ENCODE measurements around the gene REXO4. TPM values are rescaled to one million over a fixed set of nuclear protein-coding genes. Genes with fewer than 3 reads are reported as not detected.

The REXO4 gene
- polyA plus RNA-seq, 1 experiment = 24.0 TPM

DNA sequence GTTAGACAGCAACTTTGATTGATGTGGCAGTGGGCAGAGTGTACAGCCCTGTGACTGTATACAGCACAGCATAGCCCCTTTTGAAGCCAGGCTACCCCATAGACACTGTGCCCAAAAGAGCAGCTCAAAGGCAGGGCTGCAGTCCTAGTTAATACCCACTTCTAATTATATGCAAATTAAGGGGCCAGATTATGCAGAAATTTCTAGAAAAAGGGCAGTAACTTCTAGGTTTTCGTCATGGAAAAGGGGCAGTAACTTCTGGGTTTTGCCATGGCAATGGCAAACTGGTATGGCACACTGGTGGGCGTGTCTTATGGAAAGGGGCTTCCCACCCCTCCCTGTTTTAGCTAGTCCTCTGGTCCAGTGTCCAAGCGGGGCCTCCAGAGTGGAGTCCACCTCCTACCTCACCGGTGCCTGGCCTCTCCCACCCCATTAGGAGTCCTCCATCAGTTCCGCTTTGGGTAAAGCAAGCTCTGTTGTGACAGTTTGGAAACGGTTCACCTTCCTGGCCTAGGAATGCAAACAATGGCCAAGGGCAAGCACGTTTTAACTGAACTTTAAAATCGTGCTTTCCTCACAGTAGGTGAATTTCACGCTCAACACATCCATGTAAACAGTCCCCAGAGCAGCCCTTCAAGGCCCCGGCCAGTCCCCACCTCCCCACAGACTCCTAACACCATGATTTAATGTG is 10.0 kb upstream of the REXO4 start:
- TF ChIP-seq, protein P1, sequence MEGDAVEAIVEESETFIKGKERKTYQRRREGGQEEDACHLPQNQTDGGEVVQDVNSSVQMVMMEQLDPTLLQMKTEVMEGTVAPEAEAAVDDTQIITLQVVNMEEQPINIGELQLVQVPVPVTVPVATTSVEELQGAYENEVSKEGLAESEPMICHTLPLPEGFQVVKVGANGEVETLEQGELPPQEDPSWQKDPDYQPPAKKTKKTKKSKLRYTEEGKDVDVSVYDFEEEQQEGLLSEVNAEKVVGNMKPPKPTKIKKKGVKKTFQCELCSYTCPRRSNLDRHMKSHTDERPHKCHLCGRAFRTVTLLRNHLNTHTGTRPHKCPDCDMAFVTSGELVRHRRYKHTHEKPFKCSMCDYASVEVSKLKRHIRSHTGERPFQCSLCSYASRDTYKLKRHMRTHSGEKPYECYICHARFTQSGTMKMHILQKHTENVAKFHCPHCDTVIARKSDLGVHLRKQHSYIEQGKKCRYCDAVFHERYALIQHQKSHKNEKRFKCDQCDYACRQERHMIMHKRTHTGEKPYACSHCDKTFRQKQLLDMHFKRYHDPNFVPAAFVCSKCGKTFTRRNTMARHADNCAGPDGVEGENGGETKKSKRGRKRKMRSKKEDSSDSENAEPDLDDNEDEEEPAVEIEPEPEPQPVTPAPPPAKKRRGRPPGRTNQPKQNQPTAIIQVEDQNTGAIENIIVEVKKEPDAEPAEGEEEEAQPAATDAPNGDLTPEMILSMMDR (IDR thresholded peaks at IDR 0.05; ENCODE audit: insufficient read depth, low read depth, low read length) = no peak
- CTCF ChIA-PET = interaction anchor here (1.1 kb wide), 1 partner anchor 11 kb away, joined by 3 read pairs; no protein-coding TSS in a partner anchor
- Histone ChIP-seq H3K4me3 (ENCODE audit: low read depth, low read length) (no peak overlapping the region), H3K36me3 (ENCODE audit: control insufficient read depth, insufficient read depth, low read length) (no peaks in the 10 kb centered on the region), H3K27me3 (ENCODE audit: control insufficient read depth, insufficient read depth, low read length) (peaks cover 9% of the 10 kb centered on the region)
- POLR2A ChIA-PET = interaction anchor here (0.5 kb wide), 1 partner anchor 32 kb away, joined by 11 read pairs; the partner anchor contains the start of gene CACFD1
- DNase-seq (ENCODE audit: low read depth) = no peak

DNA sequence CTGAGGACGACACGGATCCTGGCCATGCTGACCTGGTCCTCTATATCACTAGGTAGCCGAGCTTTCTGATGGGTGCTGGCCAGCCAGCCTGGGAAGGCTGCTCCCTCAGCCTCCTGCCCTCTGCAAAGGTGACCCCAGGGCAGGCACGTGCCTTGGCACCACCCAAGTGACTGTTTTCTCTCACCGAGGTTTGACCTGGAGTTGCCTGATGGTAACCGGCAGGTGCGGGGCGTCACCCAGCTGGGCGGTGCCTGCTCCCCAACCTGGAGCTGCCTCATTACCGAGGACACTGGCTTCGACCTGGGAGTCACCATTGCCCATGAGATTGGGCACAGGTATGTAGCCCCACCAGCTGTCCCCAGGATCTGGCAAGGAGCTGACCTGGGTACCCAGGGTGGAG is 8.2 kb upstream of the REXO4 start:
- CTCF ChIA-PET = no interaction called here
- peaks cover 9% of the 10 kb centered on the region for H3K27me3 ChIP-seq (ENCODE audit: control insufficient read depth, insufficient read depth, low read length)
- H3K36me3 ChIP-seq (ENCODE audit: control insufficient read depth, insufficient read depth, low read length) = no peaks in the 10 kb centered on the region
- POLR2A ChIA-PET = no interaction called here
- no peak for DNase-seq (ENCODE audit: low read depth)
- H3K4me3 ChIP-seq (ENCODE audit: low read depth, low read length) = no peak overlapping the region
- TF ChIP-seq, protein P1 (IDR thresholded peaks at IDR 0.05; ENCODE audit: insufficient read depth, low read depth, low read length) = no peak

DNA sequence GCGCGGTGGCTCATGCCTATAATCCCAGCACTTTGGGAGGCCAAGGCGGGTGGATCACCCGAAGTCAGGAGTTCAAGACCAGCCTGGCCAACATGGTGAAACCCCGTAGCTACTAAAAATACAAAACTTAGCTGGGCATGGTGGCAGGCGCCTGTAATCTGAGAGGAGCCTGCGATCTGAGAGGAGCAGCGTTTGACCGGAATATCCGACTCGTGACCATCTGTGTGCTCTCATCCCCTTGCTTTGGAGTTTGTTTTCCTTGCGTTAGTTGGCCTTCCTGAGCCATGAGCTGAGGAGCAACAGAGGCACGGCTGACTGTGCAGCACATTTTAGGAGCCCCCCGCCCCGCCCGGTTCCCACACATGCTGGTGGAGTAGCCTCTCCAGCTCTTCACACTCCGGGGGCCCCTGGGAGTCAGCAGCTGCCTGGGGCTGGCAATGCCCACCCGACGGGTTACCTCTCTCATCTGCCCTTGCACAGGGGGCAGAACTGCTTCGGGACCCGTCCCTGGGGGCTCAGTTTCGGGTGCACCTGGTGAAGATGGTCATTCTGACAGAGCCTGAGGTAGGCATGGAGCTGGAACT is 7.3 kb upstream of the REXO4 start:
- POLR2A ChIA-PET = no interaction called here
- Histone ChIP-seq H3K4me3 (ENCODE audit: low read depth, low read length) (no peak overlapping the region), H3K27me3 (ENCODE audit: control insufficient read depth, insufficient read depth, low read length) (peaks cover 9% of the 10 kb centered on the region), H3K36me3 (ENCODE audit: control insufficient read depth, insufficient read depth, low read length) (no peaks in the 10 kb centered on the region)
- CTCF ChIA-PET = interaction anchor here (1.1 kb wide), 1 partner anchor 19 kb away, joined by 3 read pairs; no protein-coding TSS in a partner anchor
- TF ChIP-seq, protein P1 (IDR thresholded peaks at IDR 0.05; ENCODE audit: insufficient read depth, low read depth, low read length) = no peak
- no peak for DNase-seq (ENCODE audit: low read depth)

DNA sequence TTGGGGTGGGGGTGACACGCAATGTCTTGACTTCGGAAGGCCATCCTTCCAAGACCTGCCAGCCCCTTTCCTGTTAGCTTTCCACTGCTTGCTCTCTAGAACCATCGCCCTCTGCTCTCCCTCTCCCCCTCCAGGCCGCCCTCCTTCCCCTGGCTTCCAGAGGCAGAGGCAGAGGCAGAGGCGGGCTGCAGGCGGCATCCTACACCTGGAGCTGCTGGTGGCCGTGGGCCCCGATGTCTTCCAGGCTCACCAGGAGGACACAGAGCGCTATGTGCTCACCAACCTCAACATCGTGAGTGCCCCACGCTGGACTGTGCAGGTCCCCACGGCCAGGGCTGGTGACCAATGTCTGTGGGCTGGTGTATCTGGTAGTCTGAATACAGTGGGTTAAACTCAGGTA is 6.4 kb upstream of the REXO4 start:
- DNase-seq (ENCODE audit: low read depth) = no peak
- CTCF ChIA-PET = no interaction called here
- Histone ChIP-seq H3K27me3 (ENCODE audit: control insufficient read depth, insufficient read depth, low read length) (peaks cover 8% of the 10 kb centered on the region), H3K36me3 (ENCODE audit: control insufficient read depth, insufficient read depth, low read length) (no peaks in the 10 kb centered on the region), H3K4me3 (ENCODE audit: low read depth, low read length) (no peak overlapping the region)
- POLR2A ChIA-PET = no interaction called here
- TF ChIP-seq, protein P1 (IDR thresholded peaks at IDR 0.05; ENCODE audit: insufficient read depth, low read depth, low read length) = no peak

DNA sequence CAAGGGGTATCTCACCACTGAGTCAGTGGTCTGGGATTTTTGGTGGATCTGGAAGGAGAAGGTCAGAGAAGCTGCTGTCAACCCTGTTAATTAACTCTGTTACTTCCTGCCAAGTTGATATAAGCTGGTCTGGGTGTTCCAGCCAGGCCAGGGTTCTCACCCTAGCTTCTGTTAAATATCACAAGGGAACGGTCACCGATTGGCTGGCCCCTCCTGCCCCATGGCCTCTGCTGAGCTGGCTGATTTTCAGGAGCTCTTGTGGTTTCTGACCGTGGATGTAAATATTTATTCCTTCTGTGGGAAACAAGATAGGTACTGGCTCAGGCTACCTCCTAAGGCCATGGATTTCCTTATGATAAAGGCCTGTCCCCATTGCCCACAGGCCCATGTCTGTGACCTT is 5.4 kb upstream of the REXO4 start:
- DNase-seq (ENCODE audit: low read depth) = no peak
- Histone ChIP-seq H3K36me3 (ENCODE audit: control insufficient read depth, insufficient read depth, low read length) (no peaks in the 10 kb centered on the region), H3K4me3 (ENCODE audit: low read depth, low read length) (no peak overlapping the region), H3K27me3 (ENCODE audit: control insufficient read depth, insufficient read depth, low read length) (peaks cover 7% of the 10 kb centered on the region)
- ChIA-PET CTCF (no interaction called here), POLR2A (interaction anchor here (0.7 kb wide), 1 partner anchor 76 kb away, joined by 4 read pairs; the partner anchor contains the start of gene MED22)
- TF ChIP-seq, protein P1 (IDR thresholded peaks at IDR 0.05; ENCODE audit: insufficient read depth, low read depth, low read length) = no peak
